ENCODE results near the gene JMJD1C.

Gene JMJD1C

DNA sequence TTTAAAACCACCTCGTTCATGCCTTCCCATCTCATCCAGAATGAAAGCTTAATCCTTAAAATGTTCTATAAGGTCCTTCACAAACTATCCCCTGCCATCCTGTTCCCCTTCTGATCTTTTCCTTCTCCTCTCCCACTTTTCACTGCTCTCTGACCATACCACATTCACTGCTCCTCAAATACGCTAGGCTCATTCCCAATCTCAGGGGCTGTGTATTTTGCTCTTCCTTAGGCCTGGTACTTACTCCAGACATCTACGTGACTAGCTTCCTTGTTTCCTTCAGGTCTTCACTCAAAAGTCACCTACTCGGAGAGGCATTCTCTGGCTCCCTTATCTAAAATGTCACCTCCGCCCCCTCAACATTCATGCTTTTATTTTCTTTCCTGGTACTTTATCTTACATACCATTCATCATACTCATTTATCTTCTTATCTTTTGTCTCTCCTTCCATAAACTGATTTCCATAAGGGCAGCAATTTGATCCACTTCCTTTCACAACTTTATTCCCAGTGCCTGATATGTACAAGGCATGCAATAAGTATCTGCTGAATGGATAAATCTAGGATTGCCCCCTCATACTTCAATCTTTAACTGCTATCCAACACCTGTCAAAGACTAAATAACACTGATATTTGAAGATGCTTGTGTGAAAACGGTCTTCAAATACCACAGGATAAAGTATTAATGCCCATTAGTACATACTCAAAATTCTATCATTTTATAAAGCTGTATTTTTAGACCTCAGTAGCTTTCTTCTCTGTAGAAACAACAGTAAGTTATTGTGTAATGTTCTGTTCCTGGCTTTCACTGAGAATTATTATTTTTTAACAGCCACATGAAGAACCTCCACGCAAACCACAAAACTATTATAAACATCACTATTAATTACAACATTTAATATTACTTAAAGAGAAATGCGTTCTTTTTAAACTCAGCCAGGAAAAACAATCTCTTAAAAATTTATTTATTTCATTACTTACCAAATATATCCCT lies 27.0 kb downstream of the JMJD1C start:
- in situ Hi-C loops (cut with MboI; ENCODE audit: low sequenced_read_pairs) = no loop called here

DNA sequence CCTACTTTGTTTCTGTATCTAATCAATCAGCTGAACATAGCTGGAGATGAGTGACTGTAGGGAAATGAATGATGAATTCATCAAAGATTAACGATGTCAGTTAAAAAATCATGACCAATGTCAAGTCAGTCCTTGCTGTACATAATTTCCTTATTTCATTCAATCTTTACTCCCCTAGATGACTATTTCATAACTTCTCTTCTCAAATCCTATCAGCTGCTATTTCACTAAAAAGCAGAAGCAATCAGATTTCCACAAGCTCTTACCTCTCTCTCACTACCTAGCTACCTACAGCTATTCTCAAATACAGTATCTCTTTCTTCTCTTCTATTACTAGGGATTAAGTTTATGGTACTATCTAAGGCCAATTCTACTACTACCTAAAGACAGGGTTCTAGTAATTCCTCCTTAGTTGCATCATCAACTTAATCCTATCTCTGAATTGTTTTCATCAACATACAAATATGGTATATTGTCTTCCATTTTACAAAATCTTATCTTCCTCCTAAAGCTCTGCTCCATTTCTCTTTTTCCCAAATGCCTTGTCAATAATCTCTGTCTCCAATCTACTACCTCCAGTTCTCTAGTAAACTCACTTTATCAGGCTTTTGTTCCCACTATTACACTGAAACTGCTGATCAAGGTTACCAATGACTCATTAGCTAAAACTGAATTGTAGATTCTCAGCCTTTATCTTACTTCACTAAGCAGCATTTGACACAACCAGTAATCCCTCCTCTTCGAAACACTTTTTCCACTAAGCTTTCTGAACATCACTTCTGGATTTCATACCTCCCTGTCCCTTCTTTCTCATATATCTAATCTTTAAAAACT lies 28.4 kb downstream of the JMJD1C start:
- in situ Hi-C loops (cut with MboI; ENCODE audit: low sequenced_read_pairs) = no loop called here

DNA sequence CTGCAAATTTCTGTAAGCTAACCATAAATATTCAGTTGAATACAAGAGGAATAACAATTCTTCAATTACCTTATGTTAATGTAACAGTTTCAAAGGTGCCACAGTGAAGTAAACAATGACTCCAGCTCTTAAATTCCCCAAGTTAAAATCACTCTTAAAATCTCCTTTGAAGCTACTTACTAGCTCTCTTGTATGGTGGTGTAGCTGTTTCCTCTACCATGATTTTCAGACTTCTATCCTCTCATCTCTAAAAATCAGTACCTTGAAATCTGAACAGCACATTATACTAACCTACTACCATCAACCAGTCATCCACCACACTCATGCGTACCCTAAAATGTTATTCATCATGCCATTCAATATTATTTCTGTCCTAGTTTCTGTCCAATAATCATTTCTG lies 29.6 kb downstream of the JMJD1C start:
- in situ Hi-C loops (cut with MboI; ENCODE audit: low sequenced_read_pairs) = no loop called here

DNA sequence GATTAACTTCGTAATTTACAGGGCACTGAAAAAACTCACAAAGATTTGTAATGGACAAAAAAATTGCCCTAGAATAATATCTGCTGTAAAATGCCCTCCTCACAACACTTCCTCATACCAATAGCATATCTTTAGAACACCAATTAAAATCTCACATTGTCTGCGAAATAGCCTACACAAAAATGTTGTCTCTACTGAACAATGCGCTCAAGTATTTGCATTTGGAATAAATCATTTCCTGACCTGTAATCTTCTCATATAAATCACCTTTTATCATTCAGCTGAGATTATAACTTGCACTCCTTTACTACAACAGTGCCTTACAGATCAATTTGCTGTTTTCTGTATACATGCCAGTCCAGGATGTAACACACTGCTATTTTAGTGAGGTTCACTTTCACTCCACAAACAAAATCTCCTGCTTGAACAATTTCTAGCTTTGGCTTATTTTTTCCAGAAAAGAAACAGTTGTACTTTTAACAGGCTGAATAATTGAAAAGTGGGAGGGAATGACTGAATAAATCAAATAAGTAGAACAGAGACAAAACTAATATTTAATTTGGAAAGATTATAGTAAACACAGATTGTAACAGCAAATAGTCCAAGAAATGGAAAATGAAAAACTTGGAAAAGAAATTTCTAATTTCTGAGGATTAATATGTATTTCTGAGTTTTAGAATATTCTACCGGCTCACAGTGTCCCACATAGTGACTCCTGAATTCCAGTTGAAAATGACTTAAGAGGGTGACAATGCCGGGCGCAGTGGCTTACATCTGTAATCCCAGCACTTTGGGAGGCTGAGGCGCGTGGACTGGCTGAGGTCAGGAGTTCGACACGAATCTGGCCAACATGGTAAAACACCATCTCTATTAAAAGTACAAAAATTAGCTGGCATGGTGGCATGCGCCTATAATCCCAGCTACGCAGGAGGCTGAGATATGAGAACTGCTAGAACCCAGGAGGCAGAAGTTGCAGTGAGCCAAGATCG lies 30.6 kb downstream of the JMJD1C start:
- in situ Hi-C loops (cut with MboI; ENCODE audit: low sequenced_read_pairs) = no loop called here

DNA sequence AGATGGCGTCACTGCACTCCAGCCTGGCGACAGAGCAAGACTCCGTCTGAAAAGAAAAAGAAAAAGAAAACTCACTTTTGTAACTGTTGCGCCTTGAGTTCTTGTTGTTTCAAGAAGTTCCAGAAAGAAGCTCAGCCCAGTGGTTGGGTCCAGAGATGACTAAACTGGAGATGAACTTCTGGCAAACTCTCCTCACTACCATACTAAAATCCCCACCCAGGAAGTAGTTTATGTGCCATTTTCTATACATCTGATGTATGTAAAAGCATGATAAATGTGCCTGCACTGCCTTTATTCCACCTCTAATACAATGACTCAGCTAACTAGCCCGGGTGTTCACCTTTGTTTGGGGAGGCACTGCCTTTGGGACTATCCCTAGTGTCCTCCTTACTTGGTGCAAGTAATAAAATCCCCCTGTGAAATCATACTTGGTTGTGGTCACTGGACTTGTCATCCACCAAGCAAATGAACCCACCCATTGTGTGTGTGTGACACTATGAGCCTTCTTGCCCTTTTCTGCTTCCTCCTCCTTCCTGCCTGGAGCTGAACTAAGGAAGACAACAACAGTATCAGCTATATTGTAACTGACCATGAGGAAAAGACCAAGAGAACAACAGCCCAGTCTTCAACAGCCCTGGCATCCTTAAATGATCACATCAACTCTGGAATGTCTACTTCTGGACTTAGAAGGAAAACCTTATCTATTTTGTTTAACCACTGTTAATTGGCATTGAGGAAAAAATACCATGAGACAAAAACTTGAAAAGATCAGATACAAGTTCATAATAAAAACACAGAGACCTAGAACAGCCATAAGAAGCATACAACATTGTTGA lies 33.6 kb downstream of the JMJD1C start:
- in situ Hi-C loops (cut with MboI; ENCODE audit: low sequenced_read_pairs) = no loop called here

DNA sequence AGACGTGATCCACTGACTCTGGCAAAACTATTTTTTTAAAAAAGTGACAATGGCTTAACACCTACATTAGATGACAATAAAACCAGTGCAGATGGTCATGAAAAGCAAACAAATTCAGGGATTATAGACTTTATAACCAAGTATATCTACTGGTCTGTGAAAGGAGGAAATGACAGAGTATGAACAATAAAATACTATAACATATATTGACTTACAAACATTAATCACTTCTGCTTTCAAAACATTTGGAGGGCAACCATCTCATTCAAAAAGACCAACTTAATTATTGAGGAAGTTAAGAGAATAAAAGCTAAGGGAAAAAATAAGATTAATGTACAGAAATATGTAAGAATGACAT lies 34.8 kb downstream of the JMJD1C start:
- in situ Hi-C loops (cut with MboI; ENCODE audit: low sequenced_read_pairs) = no loop called here

DNA sequence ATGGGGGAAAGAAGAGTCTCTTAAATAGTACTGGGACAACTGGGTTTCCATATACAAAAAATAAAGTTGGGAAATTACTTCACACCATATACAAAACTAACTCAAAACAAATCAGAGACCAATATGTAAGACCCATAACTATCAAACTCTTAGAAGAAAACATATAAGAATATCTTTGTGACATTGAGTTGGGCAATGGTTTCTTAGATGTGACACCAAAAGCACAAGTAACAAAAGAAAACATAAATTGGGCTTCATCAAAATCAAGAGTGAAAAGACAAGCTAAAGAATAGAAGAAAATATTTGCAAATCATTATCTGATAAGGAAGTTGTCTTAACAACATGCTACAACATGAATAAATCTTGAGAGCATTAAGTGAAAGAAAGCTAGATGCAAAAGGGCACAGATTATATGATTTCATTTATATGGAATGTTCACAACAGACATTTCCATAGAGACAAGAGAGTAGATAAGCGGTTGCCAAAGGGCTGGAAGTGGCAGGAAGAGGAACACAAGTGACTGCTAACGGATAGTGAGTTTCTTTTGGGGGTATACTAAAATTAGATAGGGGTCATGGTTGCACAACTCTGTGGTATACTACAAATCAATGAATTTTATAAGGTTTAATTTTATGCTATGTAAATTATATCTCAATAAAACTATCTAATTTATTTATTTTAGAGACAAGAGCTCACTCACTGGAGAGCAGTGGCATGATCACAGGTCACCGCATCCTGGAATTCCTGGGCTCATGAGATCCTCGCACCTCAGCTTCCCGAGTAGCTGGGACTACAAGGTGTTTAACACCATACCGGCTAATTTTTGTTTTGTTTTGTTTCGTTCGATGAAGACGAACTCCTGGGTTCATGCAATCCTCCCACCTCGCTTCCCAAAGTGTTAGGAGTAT lies 35.4 kb downstream of the JMJD1C start:
- in situ Hi-C loops (cut with MboI; ENCODE audit: low sequenced_read_pairs) = no loop called here

DNA sequence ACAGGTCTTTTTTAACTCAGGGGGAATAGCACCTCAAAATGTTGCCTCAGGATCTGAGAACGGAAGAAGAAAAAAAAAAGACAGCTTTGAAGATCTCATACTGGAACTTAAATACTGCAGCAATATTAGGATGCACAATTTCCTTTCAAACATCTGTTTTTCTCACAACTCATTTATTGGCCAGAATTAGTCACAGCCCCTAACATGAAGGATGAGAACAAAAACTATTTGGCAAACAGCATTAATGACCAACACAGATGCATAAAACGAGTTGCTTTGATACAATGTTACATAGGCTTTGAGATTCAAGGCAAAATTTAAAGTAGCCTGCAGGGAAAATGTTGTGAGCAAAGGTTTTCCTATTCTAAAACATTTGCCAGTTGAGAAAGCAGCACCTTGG lies 36.5 kb downstream of the JMJD1C start:
- in situ Hi-C loops (cut with MboI; ENCODE audit: low sequenced_read_pairs) = no loop called here

DNA sequence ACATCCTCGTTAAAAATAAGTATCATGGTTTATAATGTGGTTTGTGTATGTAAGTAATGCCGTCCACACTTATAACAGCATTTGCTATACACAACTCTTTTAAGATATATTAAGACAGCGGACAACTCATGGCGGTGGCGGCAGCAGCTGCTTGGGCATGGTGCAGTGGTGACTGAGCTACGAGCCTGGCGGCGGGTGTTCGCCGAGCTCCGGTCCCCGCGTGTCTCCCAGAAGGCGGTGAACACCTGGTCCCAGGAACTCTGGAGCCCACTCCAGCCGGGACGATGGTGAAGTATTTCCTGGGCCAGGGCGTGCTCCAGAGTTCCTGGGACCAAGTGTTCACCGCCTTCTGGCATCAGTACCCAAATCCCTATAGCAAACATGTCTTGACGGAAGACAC lies 38.8 kb downstream of the JMJD1C start:
- in situ Hi-C loops (cut with MboI; ENCODE audit: low sequenced_read_pairs) = no loop called here

DNA sequence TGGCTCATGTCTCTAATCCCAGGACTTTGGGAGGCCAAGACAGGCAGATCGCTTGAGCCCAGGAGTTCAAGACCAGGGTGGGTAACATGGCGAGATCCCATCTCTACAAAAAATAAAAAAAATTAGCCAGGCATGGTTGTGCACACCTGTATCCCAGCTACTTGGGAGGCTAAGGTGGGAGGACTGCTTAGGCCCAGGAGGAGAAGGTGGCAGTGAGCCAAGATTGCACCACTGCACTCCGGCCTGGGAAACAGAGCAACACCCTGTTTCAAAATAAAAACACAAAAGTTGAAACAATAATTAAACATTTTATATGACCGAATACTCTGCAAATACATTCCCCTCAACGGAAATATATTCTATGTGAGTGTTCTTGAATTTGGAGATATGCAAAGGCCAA lies 40.3 kb downstream of the JMJD1C start:
- in situ Hi-C loops (cut with MboI; ENCODE audit: low sequenced_read_pairs) = no loop called here

DNA sequence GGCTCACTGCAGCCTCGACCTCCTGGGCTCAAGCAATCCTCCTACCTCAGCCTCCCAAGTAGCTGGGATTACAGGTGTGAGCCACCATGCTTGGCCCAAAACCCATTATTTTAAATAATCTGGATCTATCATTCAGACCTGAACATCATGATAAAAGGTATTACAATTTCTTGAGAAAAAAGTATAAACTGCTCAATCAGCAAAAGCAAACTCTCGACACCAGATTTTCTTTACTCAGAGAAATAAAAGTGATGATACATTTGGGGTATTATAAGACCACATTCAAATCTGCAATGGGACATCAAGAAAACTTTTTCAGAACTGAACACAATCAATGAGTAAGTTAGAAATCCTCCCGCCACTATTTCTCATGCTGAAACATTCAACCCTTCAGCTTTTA lies 41.2 kb downstream of the JMJD1C start:
- in situ Hi-C loops (cut with MboI; ENCODE audit: low sequenced_read_pairs) = no loop called here

DNA sequence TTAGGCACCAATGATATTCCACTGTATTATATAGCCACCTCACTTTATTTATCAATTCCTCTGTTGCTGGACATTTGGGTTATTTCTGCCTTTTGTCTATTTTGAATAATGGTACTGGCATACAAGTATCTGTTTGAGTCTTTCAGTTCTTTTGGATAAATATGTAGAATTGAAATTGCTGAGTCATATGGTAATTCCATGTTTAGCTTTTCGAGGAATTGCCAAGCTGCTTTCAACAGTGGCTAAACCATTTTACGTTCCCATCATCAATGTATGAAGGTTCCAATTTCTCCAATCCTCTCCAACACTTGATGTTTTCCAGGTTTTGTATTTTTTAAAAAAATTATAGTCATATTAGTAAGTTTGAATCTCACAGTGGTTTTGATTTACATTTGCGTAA lies 42.3 kb downstream of the JMJD1C start:
- in situ Hi-C loops (cut with MboI; ENCODE audit: low sequenced_read_pairs) = no loop called here

DNA sequence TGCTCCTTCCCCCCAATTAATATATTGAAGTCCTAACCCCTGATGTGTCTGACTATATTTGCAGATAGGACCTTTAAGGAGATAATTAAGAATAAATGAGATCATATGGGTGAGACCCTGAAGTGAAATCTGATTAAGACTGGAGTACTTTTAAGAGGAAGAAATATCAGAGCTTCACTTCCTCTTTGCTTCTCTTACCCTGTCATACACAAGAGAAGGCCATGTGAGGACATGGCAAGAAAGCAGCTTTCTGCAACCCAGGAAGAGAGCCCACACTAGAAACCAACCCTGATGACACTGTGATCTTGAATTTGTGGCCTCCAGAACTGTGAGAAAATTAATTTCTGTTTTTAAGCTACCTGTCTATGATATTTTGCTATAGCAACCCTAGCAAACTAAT lies 44.2 kb downstream of the JMJD1C start:
- in situ Hi-C loops (cut with MboI; ENCODE audit: low sequenced_read_pairs) = no loop called here

DNA sequence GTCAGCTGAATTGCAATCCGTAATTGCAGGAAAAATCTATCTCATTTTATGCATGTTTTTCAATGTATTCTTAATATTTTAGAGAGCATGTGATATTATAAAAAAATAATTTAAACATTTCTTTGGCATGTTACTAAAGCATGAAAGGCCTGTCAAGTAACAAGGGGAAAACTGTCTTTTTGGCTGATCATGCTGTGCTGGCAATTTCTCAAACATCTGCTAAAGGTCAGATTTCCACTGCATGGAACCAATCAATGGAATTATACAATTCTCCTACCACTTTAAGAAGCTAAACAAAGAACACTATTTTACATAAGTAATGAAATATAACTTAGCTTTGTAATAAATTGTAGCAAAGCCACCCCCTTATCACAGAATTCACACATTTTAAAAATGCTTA lies 49.4 kb downstream of the JMJD1C start:
- in situ Hi-C loops (cut with MboI; ENCODE audit: low sequenced_read_pairs) = no loop called here

DNA sequence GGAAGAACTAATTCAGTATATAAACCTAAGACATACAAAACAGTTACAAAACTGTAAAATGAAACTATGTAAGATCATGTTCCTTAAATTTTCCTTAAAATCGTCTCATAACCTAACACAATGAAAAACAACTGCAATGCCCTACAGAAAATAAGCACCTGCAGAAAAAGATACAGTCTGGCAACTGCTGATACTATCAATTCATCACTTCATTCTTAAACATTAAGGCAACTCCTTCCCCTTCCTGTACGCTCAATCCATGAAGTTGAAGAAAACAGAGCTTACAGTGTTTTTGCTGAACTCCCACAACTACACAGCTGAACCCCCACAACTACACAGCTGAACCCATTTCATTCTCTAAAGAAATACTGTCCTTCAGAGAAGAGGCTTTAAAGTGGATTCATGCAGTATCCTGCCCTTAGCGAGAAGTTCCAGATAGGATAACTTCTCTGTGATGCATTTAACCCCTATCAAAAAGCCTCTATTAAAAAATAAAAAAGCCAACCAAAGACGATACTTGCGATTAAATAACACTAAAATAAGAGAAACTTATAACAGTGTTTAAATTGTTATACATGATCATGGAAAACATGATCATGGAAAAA lies 50.0 kb downstream of the JMJD1C start:
- in situ Hi-C loops (cut with MboI; ENCODE audit: low sequenced_read_pairs) = no loop called here

DNA sequence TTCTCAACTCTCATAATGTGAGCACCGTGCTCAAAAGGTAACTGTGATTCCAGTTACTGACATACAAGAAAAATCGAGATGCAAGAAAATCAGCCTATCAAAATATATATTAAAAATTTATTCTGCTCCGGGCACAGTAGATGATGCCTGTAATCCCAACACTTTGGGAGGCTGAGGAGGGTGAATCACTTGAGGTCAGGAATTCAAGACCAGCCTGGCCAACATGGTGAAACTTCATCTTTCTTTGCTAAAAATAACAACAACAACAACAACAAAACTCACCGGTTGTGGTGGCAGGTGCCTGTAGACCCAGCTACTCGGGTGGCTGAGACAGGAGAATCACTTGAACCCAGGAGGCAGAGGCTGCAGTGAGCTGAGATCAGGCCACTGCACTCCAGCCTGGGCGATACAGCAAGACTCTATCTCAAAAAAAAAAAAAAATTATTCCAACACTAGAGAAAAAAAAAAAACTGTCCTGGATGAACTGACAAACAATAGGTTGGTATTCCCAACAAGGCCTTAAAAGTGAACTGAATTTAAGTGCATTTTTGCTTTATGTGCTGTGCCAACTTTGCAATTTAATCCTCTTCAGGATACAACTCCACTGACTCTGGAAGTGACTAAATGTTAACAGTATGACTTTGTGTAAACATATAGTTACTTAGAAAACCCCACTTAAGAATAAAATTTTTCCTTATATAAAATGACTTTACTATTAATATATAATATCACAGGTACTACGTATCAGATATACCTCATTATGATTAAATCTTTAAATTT lies 51.1 kb downstream of the JMJD1C start:
- in situ Hi-C loops (cut with MboI; ENCODE audit: low sequenced_read_pairs) = no loop called here

DNA sequence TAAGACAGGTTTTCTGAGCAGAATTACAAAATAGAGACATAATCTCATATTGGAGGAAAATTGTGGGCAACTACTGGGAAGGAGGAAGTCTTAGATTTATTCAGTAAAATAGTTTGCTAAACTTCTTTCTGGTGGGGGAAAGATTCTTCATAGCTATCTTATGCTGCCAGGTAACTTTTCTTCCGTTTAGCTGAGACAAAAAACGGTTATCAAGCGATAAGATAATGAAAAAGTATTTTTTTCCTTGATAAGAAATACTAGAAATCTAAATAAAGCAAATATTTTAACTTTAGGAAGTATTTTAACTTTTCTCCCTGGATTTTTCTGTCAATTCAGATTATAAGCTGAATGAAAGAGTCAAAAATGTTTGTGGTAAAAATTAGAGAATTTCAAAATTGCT lies 52.3 kb downstream of the JMJD1C start:
- in situ Hi-C loops (cut with MboI; ENCODE audit: low sequenced_read_pairs) = no loop called here

DNA sequence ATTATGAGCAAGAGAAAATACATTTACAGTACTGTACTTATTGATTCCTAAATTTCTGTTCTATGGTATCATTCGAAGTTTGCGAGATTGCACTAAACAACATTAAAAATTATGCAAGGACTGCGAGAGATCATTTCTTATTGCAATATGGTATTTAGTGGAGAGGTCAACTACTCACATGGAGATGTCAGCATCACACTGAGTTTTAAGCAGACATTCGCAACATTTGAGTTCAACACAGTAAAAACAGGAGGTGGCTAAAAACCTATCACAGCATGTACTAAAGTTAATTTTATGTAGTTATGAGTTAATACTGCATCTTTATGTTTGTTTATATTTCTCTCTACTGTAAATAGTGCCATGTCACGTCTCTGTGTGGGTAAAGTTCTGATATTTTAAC lies 53.5 kb downstream of the JMJD1C start:
- in situ Hi-C loops (cut with MboI; ENCODE audit: low sequenced_read_pairs) = no loop called here
